ENCODE data around the gene ABCA4. TPM values are rescaled to one million over a fixed set of nuclear protein-coding genes. Genes with fewer than 3 reads are reported as not detected.

Gene ABCA4
- total and polyA plus RNA-seq, 2 donors (not counting 3 experiments of a cell fraction or from before 2014, with no cell fraction given): 2.3 to 4.9 TPM

- no peak for FAIRE-seq
- ChIA-PET POLR2A (no interaction called here), CTCF (interaction anchor here (4.9 to 32.6 kb wide), 2 partner anchors 9 to 303 kb away, joined by 30 to 1439 read pairs; no protein-coding TSS in a partner anchor)
- H3K79me2 ChIP-seq (ENCODE audit: control insufficient read depth, insufficient read depth, low read length): no peaks in the 10 kb centered on the region
- no peak for TF ChIP-seq MAX (IDR thresholded peaks at IDR 0.05; ENCODE audit: insufficient read depth, insufficient read length)
- no peak for TF ChIP-seq JUN (IDR thresholded peaks at IDR 0.05; ENCODE audit: borderline replicate concordance, insufficient read depth, insufficient read length, low read depth)
- TF ChIP-seq FOS (IDR thresholded peaks at IDR 0.05; ENCODE audit: borderline replicate concordance, insufficient read depth, low read length): no peak
- H3K4me1 ChIP-seq (ENCODE audit: control insufficient read depth, extremely low read depth, insufficient read depth, low read length): peaks cover 4% of the 10 kb centered on the region
- dilution Hi-C loops (cut with MboI; ENCODE audit: extremely low pct_ligation_motif_present, low sequenced_read_pairs): no loop called here
- H3K9ac ChIP-seq (replicated peaks; ENCODE audit: extremely low read depth, insufficient read depth, low read length): no peak overlapping the region
- no peaks in the 10 kb centered on the region for H3K27me3 ChIP-seq (ENCODE audit: control insufficient read depth in 2 of 2, insufficient read depth in 2 of 2, low read length in 2 of 2)
- no peaks in the 10 kb centered on the region for H3K36me3 ChIP-seq (ENCODE audit: control insufficient read depth in 2 of 2, extremely low read depth in 1 of 2, insufficient read depth in 2 of 2, low read length in 2 of 2)
- no peaks in the 10 kb centered on the region for H4K20me1 ChIP-seq (replicated peaks; ENCODE audit: control insufficient read depth, extremely low read depth, insufficient read depth, low read length)
- no peak for DNase-seq (ENCODE audit: low read depth, low spot score)
- H3K27ac ChIP-seq (ENCODE audit: insufficient read depth, low read depth, low read length): no peak overlapping the region
- H3K9me3 ChIP-seq (replicated peaks; ENCODE audit: control insufficient read depth, insufficient read depth, low read length): no peaks in the 10 kb centered on the region
- no peaks in the 10 kb centered on the region for H3K9me1 ChIP-seq (replicated peaks; ENCODE audit: control insufficient read depth, extremely low read depth, insufficient read depth, low read length)
- no peak overlapping the region for H3K4me2 ChIP-seq (ENCODE audit: insufficient read depth, low read length)
- no peak overlapping the region for H2AFZ ChIP-seq (ENCODE audit: low read depth, low read length)
- no peak overlapping the region for H3K4me3 ChIP-seq (replicated peaks in 1 of 3; ENCODE audit: insufficient read depth in 1 of 3, low read depth in 1 of 3, low read length in 3 of 3)
- no TSS peak for BruUV-seq (replicated peaks)
- intact Hi-C loops (cut with micrococcal nuclease): no loop called here
These were observed 89.4 kb downstream of the ABCA4 start for GRCh38 chr1:94031591-94031990.

- DNase-seq (ENCODE audit: low read depth, low spot score): no peak
- intact Hi-C loops (cut with micrococcal nuclease): no loop called here
- no peaks in the 10 kb centered on the region for H3K27me3 ChIP-seq (ENCODE audit: control insufficient read depth in 2 of 2, insufficient read depth in 2 of 2, low read length in 2 of 2)
- H3K4me1 ChIP-seq (ENCODE audit: control insufficient read depth, extremely low read depth, insufficient read depth, low read length): peaks cover 7% of the 10 kb centered on the region
- no peak overlapping the region for H3K4me2 ChIP-seq (ENCODE audit: insufficient read depth, low read length)
- CTCF ChIA-PET: interaction anchor here (4.9 to 32.6 kb wide), 2 partner anchors 10 to 304 kb away, joined by 30 to 1439 read pairs; no protein-coding TSS in a partner anchor
- H3K27ac ChIP-seq (ENCODE audit: insufficient read depth, low read depth, low read length): no peak overlapping the region
- no peak overlapping the region for H3K9ac ChIP-seq (replicated peaks; ENCODE audit: extremely low read depth, insufficient read depth, low read length)
- BruUV-seq (replicated peaks): no TSS peak
- no peak for TF ChIP-seq JUN (IDR thresholded peaks at IDR 0.05; ENCODE audit: borderline replicate concordance, insufficient read depth, insufficient read length, low read depth)
- TF ChIP-seq POLR2AphosphoS5 (IDR thresholded peaks at IDR 0.05; ENCODE audit: insufficient read depth, low read depth, low read length): no peak
- TF ChIP-seq CTCF (IDR thresholded peaks at IDR 0.05; ENCODE audit: extremely low read depth in 1 of 2, insufficient read depth in 1 of 2, low read depth in 1 of 2, low read length in 2 of 2): no peak
- no peak for TF ChIP-seq MYC (IDR thresholded peaks at IDR 0.05; ENCODE audit: low read depth, low read length)
- no peak for TF ChIP-seq FOS (IDR thresholded peaks at IDR 0.05; ENCODE audit: borderline replicate concordance, insufficient read depth, low read length)
- no peak for TF ChIP-seq MAX (IDR thresholded peaks at IDR 0.05; ENCODE audit: insufficient read depth, insufficient read length)
- TF ChIP-seq POLR2A (IDR thresholded peaks at IDR 0.05; ENCODE audit: low read depth, low read length): no peak
- no peak for TF ChIP-seq GATA2 (IDR thresholded peaks at IDR 0.05; ENCODE audit: insufficient read depth, insufficient read length, low read depth, low read length)
- H2AFZ ChIP-seq (ENCODE audit: low read depth, low read length): no peak overlapping the region
- no peaks in the 10 kb centered on the region for H4K20me1 ChIP-seq (replicated peaks; ENCODE audit: control insufficient read depth, extremely low read depth, insufficient read depth, low read length)
- dilution Hi-C loops (cut with MboI; ENCODE audit: extremely low pct_ligation_motif_present, low sequenced_read_pairs): no loop called here
- H3K4me3 ChIP-seq (replicated peaks in 1 of 3; ENCODE audit: insufficient read depth in 1 of 3, low read depth in 1 of 3, low read length in 3 of 3): no peak overlapping the region
- FAIRE-seq: no peak
- no peaks in the 10 kb centered on the region for H3K9me1 ChIP-seq (replicated peaks; ENCODE audit: control insufficient read depth, extremely low read depth, insufficient read depth, low read length)
- no peaks in the 10 kb centered on the region for H3K79me2 ChIP-seq (ENCODE audit: control insufficient read depth, insufficient read depth, low read length)
- POLR2A ChIA-PET: no interaction called here
- H3K36me3 ChIP-seq (ENCODE audit: control insufficient read depth in 2 of 2, extremely low read depth in 1 of 2, insufficient read depth in 2 of 2, low read length in 2 of 2): no peaks in the 10 kb centered on the region
- H3K9me3 ChIP-seq (replicated peaks; ENCODE audit: control insufficient read depth, insufficient read depth, low read length): no peaks in the 10 kb centered on the region
These were observed 89.8 kb downstream of the ABCA4 start for GRCh38 chr1:94031154-94031553.

Data from endothelial cell of umbilical vein (primary cell).